Adipocyte (in vitro differentiated cells): ENCODE data around the gene RNASE12.

Experiments
- DNase-seq: peaks from one replicate; pipeline ENCODE4 v3.0.0-alpha.2; 2015; ENCODE audit warnings: low read depth
- H3K27me3 ChIP-seq: replicated peaks from 2 replicates; pipeline ENCODE4 v1.7.0; 2013; ENCODE audit warnings: mild to moderate bottlenecking, low read length, moderate library complexity; ENCODE audit not compliant: control insufficient read depth, insufficient read depth
- H3K36me3 ChIP-seq: 2 replicates; pipeline ENCODE4 v1.7.0; 2013; ENCODE audit warnings: low read length, mild to moderate bottlenecking, moderate library complexity; ENCODE audit not compliant: control insufficient read depth, insufficient read depth, severe bottlenecking
- H3K4me1 ChIP-seq: 2 replicates; pipeline ENCODE4 v1.7.0; 2013; ENCODE audit warnings: mild to moderate bottlenecking, low read length, moderate library complexity; ENCODE audit not compliant: control insufficient read depth, insufficient read depth
- H3K4me3 ChIP-seq: 2 replicates; pipeline ENCODE4 v1.7.0; 2013; ENCODE audit warnings: mild to moderate bottlenecking, low read length, moderate library complexity
- H3K9ac ChIP-seq: 2 replicates; pipeline ENCODE4 v1.7.0; 2013; ENCODE audit warnings: mild to moderate bottlenecking, low read length, moderate library complexity
- H3K9me3 ChIP-seq: 2 replicates; pipeline ENCODE4 v1.7.0; 2013; ENCODE audit warnings: mild to moderate bottlenecking, low read length, moderate library complexity; ENCODE audit not compliant: control insufficient read depth

Gene RNASE12

DNA sequence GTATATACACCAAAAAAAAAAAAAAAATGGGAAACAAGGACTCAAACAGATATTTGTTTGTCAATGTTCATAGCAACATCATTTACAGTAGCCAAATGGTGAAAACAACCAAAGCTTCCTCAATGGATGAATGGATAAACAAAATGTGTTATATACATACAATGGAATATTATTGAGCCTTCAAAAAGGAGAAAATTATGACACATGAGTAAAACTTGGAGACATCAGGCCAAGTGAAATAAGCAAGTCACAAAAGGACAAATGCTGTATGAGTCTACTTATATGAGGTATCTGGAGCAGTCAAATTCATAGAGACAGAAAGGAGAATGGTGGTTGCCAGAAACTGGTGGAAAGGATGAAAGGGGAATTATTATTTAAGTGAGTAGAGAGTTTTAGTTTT lies 38.2 kb downstream of the RNASE12 start:
- DNase-seq: no peak
- H3K4me3 ChIP-seq: no peak overlapping the region
- peaks cover 17% of the 10 kb centered on the region for H3K4me1 ChIP-seq
- no peak overlapping the region for H3K9ac ChIP-seq
- H3K9me3 ChIP-seq: no peaks in the 10 kb centered on the region
- H3K36me3 ChIP-seq: no peaks in the 10 kb centered on the region
- no peaks in the 10 kb centered on the region for H3K27me3 ChIP-seq

DNA sequence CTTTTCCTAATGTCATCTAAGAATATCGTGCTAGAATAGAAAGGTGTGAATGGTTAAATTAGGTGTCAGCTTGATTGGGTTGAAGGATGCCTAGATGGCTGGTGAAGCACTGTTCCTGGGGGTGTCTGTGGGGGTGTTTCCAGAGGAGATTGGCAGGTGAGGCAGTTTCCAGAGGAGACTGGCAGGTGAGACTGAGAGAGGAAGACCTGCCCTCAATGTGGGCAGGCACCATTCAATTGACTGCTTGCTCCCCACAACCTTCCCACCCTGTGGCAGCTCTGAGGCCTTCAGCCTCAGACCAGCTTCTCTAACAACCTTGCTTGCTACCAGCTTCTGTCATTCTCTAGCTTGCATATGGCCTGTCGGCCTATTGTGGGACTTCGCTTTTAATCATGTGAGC lies 39.6 kb downstream of the RNASE12 start:
- H3K27me3 ChIP-seq: peaks cover 9% of the 10 kb centered on the region
- H3K36me3 ChIP-seq: no peaks in the 10 kb centered on the region
- H3K9me3 ChIP-seq: no peaks in the 10 kb centered on the region
- DNase-seq: no peak
- no peak overlapping the region for H3K4me3 ChIP-seq
- H3K9ac ChIP-seq: no peak overlapping the region
- H3K4me1 ChIP-seq: peaks cover 9% of the 10 kb centered on the region

GRCh38 chr14:20550926-20551325 lies 40.2 kb downstream of the RNASE12 start:
- no peaks in the 10 kb centered on the region for H3K36me3 ChIP-seq
- H3K27me3 ChIP-seq: peaks cover 9% of the 10 kb centered on the region
- no peak overlapping the region for H3K4me3 ChIP-seq
- H3K9me3 ChIP-seq: no peaks in the 10 kb centered on the region
- no peak overlapping the region for H3K9ac ChIP-seq
- H3K4me1 ChIP-seq: peaks cover 4% of the 10 kb centered on the region
- DNase-seq: no peak

GRCh38 chr14:20548414-20549158 lies 42.6 kb downstream of the RNASE12 start:
- H3K4me1 ChIP-seq: no peaks in the 10 kb centered on the region
- DNase-seq: no peak
- no peaks in the 10 kb centered on the region for H3K9me3 ChIP-seq
- no peak overlapping the region for H3K4me3 ChIP-seq
- no peak overlapping the region for H3K9ac ChIP-seq
- H3K36me3 ChIP-seq: no peaks in the 10 kb centered on the region
- peaks cover 13% of the 10 kb centered on the region for H3K27me3 ChIP-seq

- Histone ChIP-seq H3K9ac (no peak overlapping the region), H3K9me3 (no peaks in the 10 kb centered on the region), H3K4me3 (no peak overlapping the region), H3K4me1 (no peaks in the 10 kb centered on the region), H3K36me3 (no peaks in the 10 kb centered on the region), H3K27me3 (peaks cover 13% of the 10 kb centered on the region)
- DNase-seq: no peak
Measured at GRCh38 chr14:20546877-20547276, 44.3 kb downstream of the RNASE12 start.
